Activated T-cell treated with anti-CD3 and anti-CD28 coated beads, Interleukin-2, amount 50 U/mL, for 4 hours (primary cell): ENCODE results near the gene GRK2. TPM values are rescaled to one million over a fixed set of nuclear protein-coding genes. Genes with fewer than 3 reads are reported as not detected.

Source experiments
- ATAC-seq, 2 donors: fragments of 200-7000 bp; cut with Tn5 transposase; one replicate each; pipeline ENCODE4 v1.10.0; 2021
- DNase-seq: peaks from one replicate; pipeline ENCODE4 v3.0.0-alpha.2; 2020
- H3K27me3 Mint-ChIP-seq: one replicate; pipeline ENCODE4 v1.8.0; 2021; ENCODE audit warnings: low read depth, mixed read lengths
- H3K36me3 Mint-ChIP-seq: one replicate; pipeline ENCODE4 v1.8.0; 2022; ENCODE audit warnings: mixed read lengths; ENCODE audit not compliant: insufficient read depth
- H3K4me1 Mint-ChIP-seq: one replicate; pipeline ENCODE4 v1.8.0; 2021; ENCODE audit warnings: low read depth, mixed read lengths
- H3K4me3 Mint-ChIP-seq: one replicate; pipeline ENCODE4 v1.8.0; 2021; ENCODE audit warnings: mild to moderate bottlenecking, moderate library complexity, mixed read lengths
- H3K9me3 Mint-ChIP-seq: one replicate; pipeline ENCODE4 v1.8.0; 2021; ENCODE audit warnings: mixed read lengths
- total RNA-seq, 3 donors: library from RNA; stranded (reverse); gene quantifications; one replicate each; pipeline ENCODE4 v1.2.1, GENCODE V29; 2021

GRK2 gene
- total RNA-seq, 3 donors from 2014 or later, result 152 to 172 (median 171) TPM

DNA sequence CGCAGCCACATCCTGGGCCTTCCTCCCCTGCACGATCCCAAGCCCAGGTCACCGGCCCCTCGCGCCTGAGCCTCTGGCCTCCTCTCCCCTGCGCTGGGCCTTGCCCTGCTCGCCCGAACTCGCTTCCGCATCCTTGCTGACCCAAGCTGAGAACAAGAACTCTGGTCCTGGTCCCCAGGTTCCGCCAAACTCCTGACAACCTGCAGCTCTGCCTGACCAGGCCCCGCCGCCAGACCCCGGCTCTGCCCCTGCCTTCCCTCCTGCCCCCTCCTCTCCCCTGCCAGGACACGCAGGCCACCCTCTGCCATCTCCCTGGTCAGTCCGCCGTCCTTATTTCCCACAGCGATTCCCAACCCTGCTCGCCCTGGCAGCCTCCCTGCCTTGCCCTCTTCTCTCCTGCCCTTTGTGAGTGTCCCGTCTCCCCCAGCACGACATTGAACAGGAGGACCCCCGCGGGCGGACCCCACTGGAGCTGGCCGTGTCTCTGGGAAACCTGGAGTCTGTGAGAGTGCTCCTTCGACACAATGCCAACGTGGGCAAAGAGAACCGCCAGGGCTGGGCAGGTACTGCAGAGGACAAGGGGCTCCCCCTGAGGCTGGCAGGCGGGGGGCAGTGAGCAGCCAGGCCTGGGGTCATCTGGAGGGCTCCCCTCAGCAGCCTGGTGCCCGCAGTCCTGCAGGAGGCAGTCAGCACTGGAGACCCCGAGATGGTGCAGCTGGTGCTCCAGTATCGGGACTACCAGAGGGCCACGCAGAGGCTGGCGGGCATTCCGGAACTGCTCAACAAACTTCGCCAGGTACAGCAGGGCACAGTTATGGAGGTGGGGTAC, 23.6 kb downstream of the GRK2 start:
- H3K9me3 Mint-ChIP-seq, result no peaks in the 10 kb centered on the region
- H3K4me3 Mint-ChIP-seq, result peak overlapping the region; percentile 90
- ATAC-seq (no peak), DNase-seq (no peak)
- H3K4me1 Mint-ChIP-seq, result peaks cover 63% of the 10 kb centered on the region
- H3K27me3 Mint-ChIP-seq, result no peaks in the 10 kb centered on the region
- H3K36me3 Mint-ChIP-seq, result peaks cover 12% of the 10 kb centered on the region

DNA sequence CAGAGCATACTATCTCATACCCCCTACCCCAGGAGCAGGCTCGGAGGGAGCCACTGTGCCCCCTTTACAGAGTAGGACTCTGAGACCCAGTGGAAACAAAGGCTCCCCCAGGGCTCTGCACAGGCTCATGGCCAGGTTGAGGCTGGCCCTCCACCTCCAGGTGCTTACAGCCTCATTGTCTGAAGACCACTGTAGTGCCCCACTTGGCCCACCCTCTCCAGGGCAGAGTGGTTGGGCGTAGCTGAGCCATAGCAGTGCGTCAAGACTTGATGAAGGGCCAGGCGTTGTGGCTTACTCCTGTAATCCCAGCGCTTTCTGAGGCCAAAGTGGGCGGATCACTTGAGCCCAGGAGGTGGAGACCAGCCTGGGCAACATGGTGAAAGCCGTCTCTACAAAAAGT, 24.5 kb downstream of the GRK2 start:
- Mint-ChIP-seq H3K9me3 (no peaks in the 10 kb centered on the region), H3K4me3 (peak overlapping the region; percentile 90), H3K27me3 (no peaks in the 10 kb centered on the region), H3K4me1 (peaks cover 61% of the 10 kb centered on the region), H3K36me3 (peaks cover 16% of the 10 kb centered on the region)
- ATAC-seq, result no peak
- DNase-seq, result no peak

DNA sequence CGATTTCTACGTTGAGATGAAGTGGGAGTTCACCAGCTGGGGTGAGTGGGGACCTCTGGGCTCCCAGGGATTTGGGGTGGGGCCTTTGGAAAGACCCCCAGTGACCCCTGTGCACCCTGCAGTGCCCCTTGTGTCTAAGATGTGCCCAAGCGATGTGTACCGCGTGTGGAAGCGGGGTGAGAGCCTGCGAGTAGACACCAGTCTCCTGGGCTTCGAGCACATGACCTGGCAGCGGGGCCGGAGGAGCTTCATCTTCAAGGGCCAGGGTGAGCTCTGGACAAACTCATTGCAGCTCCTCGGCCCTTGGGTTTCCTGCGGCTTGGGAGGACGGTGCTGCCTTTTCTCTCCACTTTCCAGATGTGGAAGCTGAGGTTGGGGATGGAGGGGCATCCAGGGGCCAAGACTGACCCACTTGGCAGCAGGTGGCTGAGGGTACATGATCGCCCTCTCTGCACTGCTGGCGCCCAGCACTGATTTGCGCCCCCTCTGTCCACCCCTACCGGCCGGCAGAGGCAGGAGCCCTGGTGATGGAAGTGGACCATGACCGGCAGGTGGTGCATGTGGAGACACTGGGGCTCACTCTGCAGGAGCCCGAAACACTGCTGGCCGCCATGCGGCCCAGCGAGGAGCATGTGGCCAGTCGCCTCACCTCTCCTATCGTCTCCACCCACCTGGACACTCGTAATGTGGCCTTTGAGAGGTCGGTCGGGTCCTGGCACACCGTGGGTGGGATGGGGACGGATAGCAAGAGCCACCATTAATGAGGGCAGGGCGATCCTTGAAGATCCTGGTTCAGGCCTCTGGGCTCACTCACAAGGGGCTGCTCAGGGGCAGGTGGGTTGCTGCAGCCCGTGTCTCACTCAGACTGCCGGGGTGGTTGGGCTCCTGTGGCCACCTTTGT, 25.5 kb downstream of the GRK2 start:
- H3K9me3 Mint-ChIP-seq, result peaks cover 8% of the 10 kb centered on the region
- peaks cover 54% of the 10 kb centered on the region for H3K4me1 Mint-ChIP-seq
- H3K4me3 Mint-ChIP-seq, result no peak overlapping the region
- no peaks in the 10 kb centered on the region for H3K27me3 Mint-ChIP-seq
- DNase-seq (no peak), ATAC-seq (no peak)
- peaks cover 24% of the 10 kb centered on the region for H3K36me3 Mint-ChIP-seq

DNA sequence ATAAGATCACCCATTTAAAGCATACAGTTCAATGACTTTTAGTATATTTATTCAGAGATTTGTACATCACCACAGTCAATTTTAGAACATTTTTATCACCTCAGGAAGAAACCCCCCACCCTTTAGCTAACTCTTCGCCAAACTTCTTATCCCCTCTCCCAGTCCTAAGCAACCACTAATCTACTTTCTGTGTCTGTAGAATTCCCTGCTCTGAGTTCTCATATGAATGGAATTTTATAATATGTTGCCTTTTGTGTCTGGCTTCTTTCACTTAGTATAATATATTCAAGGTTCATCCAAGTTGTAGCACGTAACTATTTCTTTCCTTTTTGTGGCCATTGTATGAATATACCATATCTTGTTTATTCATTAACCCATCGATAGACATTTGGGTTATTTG, 26.4 kb downstream of the GRK2 start:
- DNase-seq, result no peak
- H3K36me3 Mint-ChIP-seq, result peaks cover 26% of the 10 kb centered on the region
- ATAC-seq, result no peak
- peak overlapping the region; percentile 47 for H3K4me3 Mint-ChIP-seq
- peaks cover 12% of the 10 kb centered on the region for H3K9me3 Mint-ChIP-seq
- H3K4me1 Mint-ChIP-seq, result peaks cover 45% of the 10 kb centered on the region
- H3K27me3 Mint-ChIP-seq, result no peaks in the 10 kb centered on the region

DNA sequence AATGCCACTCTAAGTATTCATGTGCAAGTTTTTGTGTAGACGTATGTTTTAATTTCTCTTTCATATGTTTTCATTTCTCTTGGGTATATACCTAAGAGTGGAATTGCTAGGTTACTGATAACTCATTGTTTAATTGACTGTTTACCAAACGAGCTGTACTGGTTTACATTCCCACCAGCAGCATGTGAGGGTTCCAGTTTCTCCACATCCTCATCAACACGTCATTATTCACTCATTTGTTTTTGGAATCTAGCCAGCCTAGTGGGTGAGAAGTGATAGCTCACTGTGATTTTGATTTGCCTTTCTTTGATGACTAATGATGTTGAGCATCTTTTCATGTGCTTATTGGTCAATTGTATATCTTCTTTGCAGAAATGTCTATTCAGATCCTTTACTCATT, 26.8 kb downstream of the GRK2 start:
- ATAC-seq, result peak in 1 of 2 donors; percentile 5
- DNase-seq, result no peak
- H3K4me1 Mint-ChIP-seq, result peaks cover 40% of the 10 kb centered on the region
- H3K36me3 Mint-ChIP-seq, result peaks cover 26% of the 10 kb centered on the region
- H3K9me3 Mint-ChIP-seq, result peaks cover 12% of the 10 kb centered on the region
- H3K4me3 Mint-ChIP-seq, result peak overlapping the region; percentile 47
- no peaks in the 10 kb centered on the region for H3K27me3 Mint-ChIP-seq

DNA sequence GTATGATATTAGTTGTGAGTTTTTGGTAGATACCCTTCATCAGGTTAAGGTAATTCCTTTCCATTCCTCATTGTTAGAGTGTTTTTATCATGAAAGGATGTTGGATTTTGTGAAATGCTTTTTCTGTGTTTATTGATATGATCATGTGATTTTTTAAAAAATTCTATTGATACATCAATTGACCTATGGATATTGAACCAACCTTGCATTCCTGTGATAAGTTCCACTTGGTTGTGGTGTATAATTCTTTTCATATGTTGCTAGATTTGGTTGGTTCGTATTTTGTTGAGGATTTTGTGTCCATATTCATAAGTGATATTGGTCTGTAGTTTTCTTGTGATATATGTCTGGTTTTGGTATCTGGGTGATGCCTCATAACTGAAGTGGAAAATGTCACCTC, 29.6 kb downstream of the GRK2 start:
- Mint-ChIP-seq H3K27me3 (no peaks in the 10 kb centered on the region), H3K36me3 (peaks cover 31% of the 10 kb centered on the region), H3K9me3 (peaks cover 12% of the 10 kb centered on the region), H3K4me3 (no peak overlapping the region), H3K4me1 (peaks cover 32% of the 10 kb centered on the region)
- ATAC-seq (no peak), DNase-seq (no peak)

DNA sequence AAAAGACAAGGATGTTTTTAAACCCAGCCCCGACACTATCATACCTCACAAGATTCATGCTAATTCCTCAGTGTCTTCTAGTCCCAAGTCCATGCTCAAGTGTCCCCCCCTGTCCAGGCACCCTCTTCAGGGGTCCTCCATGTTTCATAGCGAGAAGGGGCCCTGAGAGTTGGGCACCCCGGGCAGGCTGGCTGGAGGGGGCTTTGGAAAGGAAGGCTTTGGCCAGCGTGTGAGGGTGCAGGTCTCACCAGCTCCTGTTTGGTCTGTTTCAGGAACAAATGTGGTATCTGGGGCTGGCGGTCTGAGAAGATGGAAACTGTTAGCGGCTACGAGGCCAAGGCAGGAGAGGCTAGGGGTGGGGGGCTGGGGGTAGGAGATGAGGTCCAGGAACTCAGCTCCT, 32.5 kb downstream of the GRK2 start:
- Mint-ChIP-seq H3K36me3 (peaks cover 26% of the 10 kb centered on the region), H3K9me3 (peaks cover 12% of the 10 kb centered on the region), H3K4me1 (peaks cover 14% of the 10 kb centered on the region), H3K27me3 (no peaks in the 10 kb centered on the region), H3K4me3 (no peak overlapping the region)
- ATAC-seq (no peak), DNase-seq (no peak)

DNA sequence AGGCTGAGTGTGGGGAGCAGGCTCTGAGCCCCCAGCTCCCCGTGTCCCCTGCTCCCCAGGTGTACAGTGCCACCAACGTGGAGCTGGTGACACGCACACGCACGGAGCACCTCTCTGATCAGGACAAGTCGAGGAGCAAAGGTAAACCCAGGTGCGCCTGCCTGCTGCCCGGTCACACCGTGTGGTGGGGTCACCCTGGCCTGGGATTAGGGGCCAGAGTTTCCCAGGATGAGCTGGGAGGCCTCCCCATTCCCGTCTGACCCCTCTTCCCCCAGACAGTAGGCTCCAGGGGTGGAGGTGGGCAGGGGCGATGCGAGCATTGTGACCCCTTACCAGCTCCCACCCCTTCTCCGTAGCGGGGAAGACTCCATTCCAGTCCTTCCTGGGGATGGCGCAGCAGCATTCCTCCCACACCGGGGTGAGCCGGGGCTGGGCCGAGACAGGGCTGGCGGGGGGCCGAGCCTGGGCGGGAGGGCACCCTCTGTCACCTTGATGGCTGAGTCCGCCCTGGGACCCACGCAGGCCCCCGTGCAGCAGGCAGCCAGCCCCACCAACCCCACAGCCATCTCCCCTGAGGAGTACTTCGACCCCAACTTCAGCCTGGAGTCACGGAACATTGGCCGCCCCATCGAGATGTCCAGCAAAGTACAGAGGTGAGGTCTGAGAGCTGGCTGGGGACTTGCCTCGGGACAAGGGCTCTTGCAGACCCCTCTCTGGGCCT, 33.4 kb downstream of the GRK2 start:
- ATAC-seq (no peak), DNase-seq (no peak)
- Mint-ChIP-seq H3K4me1 (peaks cover 16% of the 10 kb centered on the region), H3K4me3 (no peak overlapping the region), H3K36me3 (peaks cover 22% of the 10 kb centered on the region), H3K27me3 (no peaks in the 10 kb centered on the region), H3K9me3 (peaks cover 12% of the 10 kb centered on the region)

DNA sequence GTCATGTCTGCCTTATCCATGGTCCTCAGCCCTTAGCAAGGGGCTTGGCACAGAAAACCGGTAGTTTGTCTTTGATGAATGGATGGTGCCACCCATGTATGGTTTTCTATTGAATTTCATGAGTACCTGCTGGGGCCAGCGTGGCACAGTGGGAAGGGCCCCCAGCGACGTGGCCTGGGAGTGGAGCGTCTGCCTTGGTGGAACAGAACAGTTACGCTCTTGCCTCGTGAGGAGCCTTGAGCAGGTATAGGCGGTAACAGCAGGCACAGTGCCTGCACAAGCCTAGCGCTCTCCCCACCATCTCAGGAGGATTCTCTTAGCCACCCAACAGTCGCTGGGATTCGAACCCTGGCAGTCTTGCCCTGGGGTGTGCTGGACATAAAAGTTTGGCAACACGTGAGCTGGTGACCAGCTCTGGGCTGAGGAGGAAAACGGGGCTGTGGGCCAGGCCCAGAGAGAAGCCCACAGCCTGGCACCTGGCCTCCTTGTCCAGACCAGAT, 34.0 kb downstream of the GRK2 start:
- no peaks in the 10 kb centered on the region for H3K27me3 Mint-ChIP-seq
- peaks cover 12% of the 10 kb centered on the region for H3K9me3 Mint-ChIP-seq
- no peak overlapping the region for H3K4me3 Mint-ChIP-seq
- peaks cover 19% of the 10 kb centered on the region for H3K36me3 Mint-ChIP-seq
- peaks cover 18% of the 10 kb centered on the region for H3K4me1 Mint-ChIP-seq
- ATAC-seq (no peak), DNase-seq (no peak)

DNA sequence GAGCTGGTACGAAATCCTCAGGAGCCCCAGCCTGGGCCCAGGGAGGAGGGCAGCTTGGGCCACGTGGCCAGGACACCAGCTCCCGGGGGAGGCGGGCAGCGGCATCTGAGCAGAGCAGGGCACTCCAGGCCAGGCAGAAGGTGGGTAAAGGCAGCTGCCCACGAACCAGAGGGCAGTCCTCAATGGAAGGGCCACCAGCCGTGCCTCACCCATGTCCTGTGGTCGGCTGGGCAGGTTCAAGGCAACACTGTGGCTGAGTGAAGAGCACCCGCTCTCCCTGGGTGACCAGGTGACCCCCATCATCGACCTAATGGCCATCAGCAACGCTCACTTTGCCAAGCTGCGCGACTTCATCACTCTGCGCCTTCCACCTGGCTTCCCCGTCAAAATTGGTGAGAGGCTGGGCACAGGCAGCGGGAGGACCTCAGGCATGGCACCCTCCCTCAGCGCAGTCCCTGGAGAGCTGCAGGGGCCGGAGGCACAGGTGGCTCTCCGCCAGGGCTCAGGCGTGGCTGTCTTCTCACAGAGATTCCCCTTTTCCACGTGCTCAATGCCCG, 34.6 kb downstream of the GRK2 start:
- peaks cover 18% of the 10 kb centered on the region for H3K4me1 Mint-ChIP-seq
- peaks cover 16% of the 10 kb centered on the region for H3K36me3 Mint-ChIP-seq
- peaks cover 12% of the 10 kb centered on the region for H3K9me3 Mint-ChIP-seq
- H3K4me3 Mint-ChIP-seq, result no peak overlapping the region
- ATAC-seq, result no peak
- no peaks in the 10 kb centered on the region for H3K27me3 Mint-ChIP-seq
- DNase-seq, result no peak

DNA sequence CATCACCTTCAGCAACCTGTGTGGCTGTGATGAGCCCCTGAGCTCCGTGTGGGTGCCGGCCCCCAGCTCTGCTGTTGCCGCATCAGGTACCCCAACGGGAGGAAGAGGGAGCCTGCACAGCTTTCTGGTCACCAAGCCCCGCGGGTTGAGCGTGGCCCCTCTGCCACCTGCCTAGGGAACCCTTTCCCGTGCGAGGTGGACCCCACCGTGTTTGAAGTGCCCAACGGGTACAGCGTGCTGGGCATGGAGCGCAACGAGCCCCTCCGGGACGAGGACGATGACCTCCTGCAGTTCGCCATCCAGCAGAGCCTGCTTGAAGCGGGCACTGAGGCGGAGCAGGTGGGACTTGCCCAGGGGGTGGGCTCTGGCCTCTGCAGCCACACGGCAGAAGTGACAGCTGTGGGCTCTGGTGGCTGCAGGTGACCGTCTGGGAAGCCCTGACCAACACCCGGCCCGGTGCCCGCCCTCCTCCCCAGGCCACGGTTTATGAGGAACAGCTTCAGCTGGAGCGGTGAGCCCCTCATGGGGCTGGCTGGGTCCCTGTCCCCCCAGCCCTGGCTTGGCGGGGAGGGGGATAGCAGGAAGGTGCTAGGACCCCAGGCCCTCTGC, 35.1 kb downstream of the GRK2 start:
- ATAC-seq (no peak), DNase-seq (no peak)
- peaks cover 12% of the 10 kb centered on the region for H3K36me3 Mint-ChIP-seq
- H3K4me3 Mint-ChIP-seq, result no peak overlapping the region
- peaks cover 6% of the 10 kb centered on the region for H3K9me3 Mint-ChIP-seq
- H3K4me1 Mint-ChIP-seq, result peaks cover 17% of the 10 kb centered on the region
- H3K27me3 Mint-ChIP-seq, result no peaks in the 10 kb centered on the region

DNA sequence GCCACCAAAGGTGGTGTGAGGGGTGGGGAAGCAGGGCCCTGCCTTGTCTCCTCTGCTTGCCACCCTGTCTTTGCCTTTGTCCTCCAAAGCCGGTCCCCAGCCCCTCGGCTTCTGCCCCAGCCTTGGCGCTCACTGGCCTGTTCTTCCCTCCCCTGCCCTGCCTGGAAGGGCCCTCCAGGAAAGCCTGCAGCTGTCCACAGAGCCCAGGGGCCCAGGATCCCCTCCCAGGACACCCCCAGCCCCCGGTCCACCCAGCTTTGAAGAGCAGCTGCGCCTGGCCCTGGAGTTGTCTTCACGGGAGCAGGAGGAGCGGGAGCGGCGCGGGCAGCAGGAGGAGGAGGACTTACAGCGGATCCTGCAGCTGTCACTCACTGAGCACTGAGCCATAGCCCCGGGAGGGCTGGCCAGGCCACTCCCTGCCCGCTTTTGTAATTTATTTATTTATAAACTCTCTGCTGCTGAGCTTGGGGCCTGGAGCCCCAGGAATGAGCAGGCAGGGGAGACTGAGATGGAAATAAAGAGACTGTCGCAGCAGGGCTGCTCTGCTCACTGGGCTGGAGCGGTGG, 35.8 kb downstream of the GRK2 start:
- Mint-ChIP-seq H3K27me3 (no peaks in the 10 kb centered on the region), H3K4me1 (peaks cover 17% of the 10 kb centered on the region), H3K36me3 (peaks cover 6% of the 10 kb centered on the region), H3K9me3 (peaks cover under 1% of the 10 kb centered on the region), H3K4me3 (peak overlapping the region; percentile 35)
- ATAC-seq, result no peak
- no peak for DNase-seq

DNA sequence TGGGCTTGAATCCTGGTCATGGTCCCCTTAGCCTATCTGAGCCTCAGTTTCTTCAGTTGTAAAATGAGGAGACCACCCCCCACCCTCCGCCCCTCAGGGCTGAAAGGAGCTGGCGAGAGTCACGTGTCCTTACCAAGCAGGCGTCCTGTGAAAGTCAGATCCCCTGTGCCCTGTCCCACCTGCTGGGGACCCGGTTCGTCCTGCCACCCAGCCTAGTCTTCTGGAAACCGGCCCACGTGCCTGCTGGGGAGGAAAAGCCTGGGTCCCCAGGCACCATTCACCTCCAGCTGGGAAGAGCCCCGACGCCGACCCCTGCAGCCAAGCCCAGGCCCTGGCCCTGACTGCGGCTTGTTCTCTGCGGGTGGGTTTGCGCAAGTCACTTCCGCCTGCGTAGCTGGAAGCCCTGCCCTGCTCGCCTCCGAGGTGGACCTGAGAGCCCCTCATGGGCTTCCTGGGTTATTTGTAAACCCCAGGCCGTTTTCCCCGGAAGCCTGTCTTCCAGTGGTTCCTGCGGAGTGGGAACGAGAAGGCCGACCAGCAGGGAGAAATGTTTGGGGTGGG, 36.4 kb downstream of the GRK2 start:
- Mint-ChIP-seq H3K27me3 (no peaks in the 10 kb centered on the region), H3K9me3 (no peaks in the 10 kb centered on the region), H3K4me3 (peak overlapping the region; percentile 35), H3K36me3 (peaks cover 5% of the 10 kb centered on the region), H3K4me1 (peaks cover 17% of the 10 kb centered on the region)
- no peak for DNase-seq
- ATAC-seq, result peak; percentile 20 to 25
